ENCODE data around the gene DSC1. TPM values are rescaled to one million over a fixed set of nuclear protein-coding genes. Genes with fewer than 3 reads are reported as not detected.
"Not testable (repeated sequence)": the region's sequence is repeated elsewhere in the genome, so short reads cannot be mapped to it uniquely, and the experiment has no call there.

The DSC1 gene
- total RNA-seq, 1 donor from 2014 or later, result not detected

DNA sequence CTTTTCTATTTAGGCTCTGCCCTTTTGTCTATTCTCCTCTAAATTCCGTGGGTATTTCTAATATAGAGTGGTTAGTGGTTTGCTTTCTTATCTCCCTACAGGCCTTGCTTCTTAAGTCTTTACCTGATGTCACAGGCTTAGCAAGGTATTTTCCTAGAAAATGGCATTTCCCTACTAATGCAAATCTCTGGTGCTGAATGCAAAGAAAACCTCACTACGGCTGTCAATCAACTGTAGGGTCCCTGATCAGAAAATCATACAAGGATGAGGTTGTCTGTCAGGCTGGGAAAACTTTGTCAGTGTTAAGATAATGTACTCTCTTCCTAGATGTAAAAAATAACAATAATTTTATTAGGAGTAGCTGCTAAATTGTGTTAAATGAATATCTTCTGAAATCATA is 27.1 kb upstream of the DSC1 start:
- H3K27me3 Mint-ChIP-seq (ENCODE audit: insufficient read depth, low read depth), result peaks cover 3% of the 10 kb centered on the region
- H2AFZ ChIP-seq (replicated peaks), result no peak overlapping the region
- no peak overlapping the region for H3K4me3 ChIP-seq
- TF ChIP-seq EZH2phosphoT487 (IDR thresholded peaks at IDR 0.05) (no peak), EZH2 (IDR thresholded peaks at IDR 0.05) (no peak)
- TF ChIP-seq, protein P1, sequence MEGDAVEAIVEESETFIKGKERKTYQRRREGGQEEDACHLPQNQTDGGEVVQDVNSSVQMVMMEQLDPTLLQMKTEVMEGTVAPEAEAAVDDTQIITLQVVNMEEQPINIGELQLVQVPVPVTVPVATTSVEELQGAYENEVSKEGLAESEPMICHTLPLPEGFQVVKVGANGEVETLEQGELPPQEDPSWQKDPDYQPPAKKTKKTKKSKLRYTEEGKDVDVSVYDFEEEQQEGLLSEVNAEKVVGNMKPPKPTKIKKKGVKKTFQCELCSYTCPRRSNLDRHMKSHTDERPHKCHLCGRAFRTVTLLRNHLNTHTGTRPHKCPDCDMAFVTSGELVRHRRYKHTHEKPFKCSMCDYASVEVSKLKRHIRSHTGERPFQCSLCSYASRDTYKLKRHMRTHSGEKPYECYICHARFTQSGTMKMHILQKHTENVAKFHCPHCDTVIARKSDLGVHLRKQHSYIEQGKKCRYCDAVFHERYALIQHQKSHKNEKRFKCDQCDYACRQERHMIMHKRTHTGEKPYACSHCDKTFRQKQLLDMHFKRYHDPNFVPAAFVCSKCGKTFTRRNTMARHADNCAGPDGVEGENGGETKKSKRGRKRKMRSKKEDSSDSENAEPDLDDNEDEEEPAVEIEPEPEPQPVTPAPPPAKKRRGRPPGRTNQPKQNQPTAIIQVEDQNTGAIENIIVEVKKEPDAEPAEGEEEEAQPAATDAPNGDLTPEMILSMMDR (IDR thresholded peaks at IDR 0.05), result no peak
- H3K4me1 Mint-ChIP-seq, result peaks cover 9% of the 10 kb centered on the region
- H3K27me3 ChIP-seq, result no peaks in the 10 kb centered on the region
- DNase-seq (ENCODE audit: low spot score), result no peak
- no peaks in the 10 kb centered on the region for H3K79me2 ChIP-seq (ENCODE audit: low read depth)
- H3K27ac ChIP-seq, result no peak overlapping the region
- H3K36me3 ChIP-seq, result no peaks in the 10 kb centered on the region
- no peaks in the 10 kb centered on the region for H4K20me1 ChIP-seq (ENCODE audit: low read depth)
- H3K4me1 ChIP-seq, result no peaks in the 10 kb centered on the region
- no peak overlapping the region for H3K27ac Mint-ChIP-seq
- no peak overlapping the region for H3K4me2 ChIP-seq
- H3K9me3 Mint-ChIP-seq, result no peaks in the 10 kb centered on the region
- no peak overlapping the region for H3K4me3 Mint-ChIP-seq
- H3K36me3 Mint-ChIP-seq, result no peaks in the 10 kb centered on the region
- H3F3A ChIP-seq (ENCODE audit: low read depth), result no peaks in the 10 kb centered on the region
- no peak overlapping the region for H3K9ac ChIP-seq
- no peaks in the 10 kb centered on the region for H3K9me3 ChIP-seq (ENCODE audit: low read depth)

GRCh38 chr18:31185186-31185950 is 22.7 kb upstream of the DSC1 start:
- no peak overlapping the region for H2AFZ ChIP-seq (replicated peaks)
- no peaks in the 10 kb centered on the region for H3K36me3 ChIP-seq
- Mint-ChIP-seq H3K9me3 (no peaks in the 10 kb centered on the region), H3K36me3 (no peaks in the 10 kb centered on the region), H3K4me3 (no peak overlapping the region), H3K27ac (no peak overlapping the region), H3K4me1 (peaks cover 2% of the 10 kb centered on the region), H3K27me3 (ENCODE audit: insufficient read depth, low read depth) (peaks cover 3% of the 10 kb centered on the region)
- no peaks in the 10 kb centered on the region for H3F3A ChIP-seq (ENCODE audit: low read depth)
- DNase-seq (ENCODE audit: low spot score), result no peak
- no peaks in the 10 kb centered on the region for H4K20me1 ChIP-seq (ENCODE audit: low read depth)
- TF ChIP-seq EZH2phosphoT487 (IDR thresholded peaks at IDR 0.05) (no peak), EZH2 (IDR thresholded peaks at IDR 0.05) (no peak)
- TF ChIP-seq, protein P1 (IDR thresholded peaks at IDR 0.05), result no peak
- H3K4me3 ChIP-seq, result no peak overlapping the region
- no peaks in the 10 kb centered on the region for H3K27me3 ChIP-seq
- H3K27ac ChIP-seq, result no peak overlapping the region
- no peaks in the 10 kb centered on the region for H3K79me2 ChIP-seq (ENCODE audit: low read depth)
- H3K4me1 ChIP-seq, result no peaks in the 10 kb centered on the region
- no peaks in the 10 kb centered on the region for H3K9me3 ChIP-seq (ENCODE audit: low read depth)
- H3K9ac ChIP-seq, result no peak overlapping the region
- no peak overlapping the region for H3K4me2 ChIP-seq

GRCh38 chr18:31183302-31183701 is 20.6 kb upstream of the DSC1 start:
- no peaks in the 10 kb centered on the region for H3K9me3 ChIP-seq (ENCODE audit: low read depth)
- H3K4me3 Mint-ChIP-seq, result no peak overlapping the region
- no peaks in the 10 kb centered on the region for H3K36me3 ChIP-seq
- H3K27me3 Mint-ChIP-seq (ENCODE audit: insufficient read depth, low read depth), result no peaks in the 10 kb centered on the region
- TF ChIP-seq EZH2phosphoT487 (IDR thresholded peaks at IDR 0.05), result no peak
- no peaks in the 10 kb centered on the region for H3F3A ChIP-seq (ENCODE audit: low read depth)
- no peaks in the 10 kb centered on the region for H3K27me3 ChIP-seq
- no peak overlapping the region for H2AFZ ChIP-seq (replicated peaks)
- no peak overlapping the region for H3K4me2 ChIP-seq
- no peak for DNase-seq (ENCODE audit: low spot score)
- no peaks in the 10 kb centered on the region for H4K20me1 ChIP-seq (ENCODE audit: low read depth)
- no peak overlapping the region for H3K4me3 ChIP-seq
- H3K27ac Mint-ChIP-seq, result no peak overlapping the region
- H3K36me3 Mint-ChIP-seq, result no peaks in the 10 kb centered on the region
- no peaks in the 10 kb centered on the region for H3K4me1 ChIP-seq
- H3K4me1 Mint-ChIP-seq, result peaks cover 2% of the 10 kb centered on the region
- no peak overlapping the region for H3K9ac ChIP-seq
- no peaks in the 10 kb centered on the region for H3K9me3 Mint-ChIP-seq
- H3K27ac ChIP-seq, result no peak overlapping the region
- H3K79me2 ChIP-seq (ENCODE audit: low read depth), result no peaks in the 10 kb centered on the region

DNA sequence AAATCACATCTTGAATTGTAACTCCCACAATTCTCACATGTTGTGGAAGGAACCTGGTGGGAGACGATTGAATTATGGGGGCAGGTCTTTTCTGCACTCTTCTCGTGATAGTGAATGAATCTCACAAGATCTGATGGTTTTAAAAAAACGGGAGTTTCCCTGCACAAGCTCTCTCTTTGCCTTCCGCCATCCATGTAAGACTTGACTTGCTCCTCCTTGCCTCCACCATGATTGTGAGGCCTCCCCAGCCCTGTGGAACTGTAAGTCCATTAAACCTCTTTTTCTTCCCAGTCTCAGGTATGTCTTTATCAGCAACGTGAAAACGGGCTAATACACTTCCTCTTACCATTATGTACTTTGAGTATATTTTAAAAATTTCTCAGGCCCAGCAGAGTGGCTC is 14.7 kb upstream of the DSC1 start:
- not testable (repeated sequence) for H3K36me3 Mint-ChIP-seq; H3K36me3 ChIP-seq; H3K79me2 ChIP-seq (ENCODE audit: low read depth); H3K9me3 Mint-ChIP-seq; H3K27me3 Mint-ChIP-seq (ENCODE audit: insufficient read depth, low read depth); H3K27ac Mint-ChIP-seq; H4K20me1 ChIP-seq (ENCODE audit: low read depth); DNase-seq (ENCODE audit: low spot score); H3K27ac ChIP-seq; H2AFZ ChIP-seq (replicated peaks); H3K4me3 Mint-ChIP-seq; H3K27me3 ChIP-seq; H3F3A ChIP-seq (ENCODE audit: low read depth); H3K9ac ChIP-seq; H3K4me3 ChIP-seq; H3K4me2 ChIP-seq; H3K4me1 ChIP-seq; H3K4me1 Mint-ChIP-seq; H3K9me3 ChIP-seq (ENCODE audit: low read depth)
